Left cardiac atrium (tissue), 4 donors: ENCODE data around the gene IRX2. TPM values are rescaled to one million over a fixed set of nuclear protein-coding genes. Genes with fewer than 3 reads are reported as not detected.

Experiments
- ATAC-seq, 2 donors: fragments of 200-7000 bp; cut with Tn5 transposase; one replicate each; pipeline ENCODE4 v1.9.1; 2020; ENCODE audit warnings: mild to moderate bottlenecking in 2 of 2, moderate library complexity in 2 of 2
- DNase-seq: peaks from one replicate; pipeline ENCODE4 v3.0.0-alpha.2; 2020
- intact Hi-C, 2 donors: fragments of 100-400 bp; cut with DNase I; formaldehyde crosslinking; loops; one replicate each; pipeline versions ENCODE4 v1.14.1 to v1.15.1; 2022 to 2023
- total RNA-seq, 2 donors: library from RNA; stranded (reverse); fragmentation: NEBNext Ultra II Directional; extraction: Animal tissue kit (Norgen Biotek cat#: 25700); gene quantifications; one replicate each; pipeline ENCODE4 v1.2.1, GENCODE V29; 2021
- donor health status: DM: no; HTN: yes; CAD: no.
- donor health status: DM: no; HTN: yes; CAD: no; lungs with severe emphysema.
- donor health status: DM: yes; HTN: yes; CAD: no.
- donor health status: Dilated cardiomyopathy.

IRX2 gene
- total RNA-seq, 2 donors from 2014 or later, result 0.27 to 1.0 TPM

DNA sequence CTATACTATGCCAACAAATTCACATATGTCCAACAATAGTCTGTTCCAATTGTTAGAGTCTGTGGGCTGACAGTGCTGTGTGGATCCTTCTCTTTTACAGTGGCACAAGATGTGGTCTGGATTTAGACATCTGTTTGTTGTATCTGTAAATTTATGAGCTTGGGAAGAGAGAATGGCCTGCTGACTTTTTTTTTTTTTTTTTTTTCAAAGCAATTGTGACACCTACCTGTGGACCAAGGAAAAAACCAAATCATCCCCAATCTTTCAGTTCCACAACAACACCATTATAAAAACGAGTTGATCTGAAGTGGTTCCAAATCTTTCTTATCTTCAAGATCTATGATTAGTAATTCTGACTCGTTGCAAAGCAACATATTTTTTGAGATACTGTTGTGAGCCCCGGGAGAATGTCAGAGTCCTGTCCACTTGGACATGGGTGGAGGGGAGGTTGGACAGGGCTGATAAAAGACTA lies 4.9 kb downstream of the IRX2 start:
- intact Hi-C loops, result no loop called here
- ATAC-seq, result no peak
- no peak for DNase-seq

DNA sequence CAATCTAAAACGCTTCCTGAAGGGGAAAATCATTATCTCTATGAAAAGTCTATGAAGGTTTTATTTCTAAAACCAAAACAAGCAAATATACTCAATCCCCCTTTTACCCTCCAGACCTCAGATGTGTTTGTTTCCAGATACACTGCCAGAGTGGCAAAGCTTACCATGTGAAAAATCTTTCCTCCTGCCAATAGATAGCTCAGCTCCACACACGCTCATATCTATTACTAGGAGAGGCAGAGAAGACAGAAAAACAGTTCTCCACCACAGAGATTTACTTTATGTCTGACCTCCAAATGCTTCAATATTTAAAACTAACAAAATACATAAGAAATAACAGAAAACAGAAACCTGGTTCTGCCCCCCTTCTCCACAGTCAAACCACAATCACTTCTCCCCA lies 7.0 kb downstream of the IRX2 start:
- DNase-seq (no peak), ATAC-seq (no peak)
- intact Hi-C loops, result no loop called here

DNA sequence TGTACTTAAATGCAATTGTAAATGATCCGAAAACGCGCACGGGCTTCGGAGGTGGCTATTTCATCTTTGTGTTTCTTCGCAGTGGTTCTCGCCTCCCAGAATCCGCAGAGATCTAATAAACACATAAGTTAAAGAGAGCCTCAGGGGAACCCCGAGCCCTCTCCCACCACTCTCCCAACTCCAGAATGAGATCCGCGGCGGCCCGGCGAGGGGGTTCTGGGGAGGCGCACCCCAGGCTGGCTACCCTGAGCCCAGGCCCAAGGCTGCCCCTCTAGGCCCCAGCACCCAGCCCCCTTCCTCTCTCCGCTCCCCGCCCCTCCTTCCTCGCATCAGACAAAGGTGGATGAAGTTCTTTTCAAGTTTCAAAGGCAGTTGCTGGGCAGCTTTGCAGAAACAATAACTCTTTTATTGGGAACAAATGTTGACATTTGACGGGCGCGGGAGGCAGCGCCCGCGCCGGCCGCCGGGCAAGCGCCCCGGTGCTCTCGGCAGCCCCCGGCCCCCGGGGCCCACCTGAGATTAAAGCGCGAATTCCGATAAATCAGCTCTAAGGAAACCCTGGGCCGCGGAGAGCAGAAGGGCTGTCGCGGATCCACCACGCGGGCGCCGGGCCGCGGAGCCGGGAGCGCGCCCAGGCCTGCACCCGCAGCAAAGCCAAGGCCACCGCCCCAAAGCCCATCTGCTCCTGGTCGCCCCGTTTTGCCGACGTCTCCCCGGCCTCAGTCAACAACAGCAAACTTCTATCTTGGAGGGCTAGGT lies 8.4 kb downstream of the IRX2 start:
- no peak for DNase-seq
- intact Hi-C loops, result no loop called here

DNA sequence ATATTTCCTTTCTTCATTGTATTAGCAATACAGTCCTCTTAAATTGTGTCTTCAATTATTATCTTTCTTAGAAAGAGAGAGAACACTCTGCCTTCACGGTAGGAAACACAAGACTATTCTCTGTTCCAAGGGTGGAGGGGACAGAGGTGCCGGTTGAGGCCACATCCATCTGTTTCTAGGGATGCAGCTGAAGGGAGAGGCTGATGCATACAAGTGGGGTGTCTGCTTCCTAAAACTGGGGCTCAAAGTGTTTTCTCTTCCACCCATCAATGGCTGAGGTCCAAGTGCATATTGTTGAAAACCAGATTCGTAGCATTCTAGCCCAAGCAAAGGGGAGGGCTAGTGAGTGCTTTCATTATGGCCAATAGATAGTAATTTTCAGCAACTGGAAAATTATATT lies 9.5 kb downstream of the IRX2 start:
- DNase-seq, result no peak
- no peak for ATAC-seq
- intact Hi-C loops, result no loop called here

More for the DNA sequence above, 8.4 kb downstream of the IRX2 start:
- no peak for ATAC-seq

DNA sequence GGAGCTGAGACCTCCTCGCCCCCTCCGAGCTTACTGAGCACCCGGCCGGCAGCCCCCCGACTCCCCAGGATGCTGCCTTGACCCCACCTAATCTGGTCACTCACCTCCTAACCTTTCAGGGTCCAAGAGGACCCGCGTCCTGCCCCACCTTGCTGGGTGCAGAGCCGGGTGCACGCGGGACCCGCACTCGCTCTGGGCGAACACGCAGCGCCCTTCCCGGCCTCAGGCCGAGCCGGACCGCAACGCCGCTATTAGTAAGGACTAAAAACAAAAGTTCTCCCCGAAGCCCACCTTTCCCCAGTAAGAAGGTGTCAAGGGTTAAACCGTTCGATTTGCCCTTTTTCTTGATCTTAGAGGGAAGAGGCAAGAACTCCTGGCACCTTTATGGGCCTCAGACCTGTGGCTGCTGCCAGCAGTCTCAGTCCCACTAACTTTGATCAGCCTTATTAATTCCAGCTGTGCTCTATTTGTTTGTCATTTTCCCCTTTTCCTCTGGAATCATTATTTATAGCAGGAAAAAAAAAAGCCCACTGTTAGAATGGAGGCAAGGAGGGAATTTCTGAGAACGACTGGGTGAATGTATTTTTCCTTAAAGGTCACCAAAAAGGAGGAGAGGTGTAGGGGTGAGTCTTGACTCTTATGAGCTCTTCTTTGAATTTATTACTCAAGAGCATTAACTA lies 10.5 kb downstream of the IRX2 start:
- ATAC-seq, result no peak
- no peak for DNase-seq
- intact Hi-C loops, result no loop called here

DNA sequence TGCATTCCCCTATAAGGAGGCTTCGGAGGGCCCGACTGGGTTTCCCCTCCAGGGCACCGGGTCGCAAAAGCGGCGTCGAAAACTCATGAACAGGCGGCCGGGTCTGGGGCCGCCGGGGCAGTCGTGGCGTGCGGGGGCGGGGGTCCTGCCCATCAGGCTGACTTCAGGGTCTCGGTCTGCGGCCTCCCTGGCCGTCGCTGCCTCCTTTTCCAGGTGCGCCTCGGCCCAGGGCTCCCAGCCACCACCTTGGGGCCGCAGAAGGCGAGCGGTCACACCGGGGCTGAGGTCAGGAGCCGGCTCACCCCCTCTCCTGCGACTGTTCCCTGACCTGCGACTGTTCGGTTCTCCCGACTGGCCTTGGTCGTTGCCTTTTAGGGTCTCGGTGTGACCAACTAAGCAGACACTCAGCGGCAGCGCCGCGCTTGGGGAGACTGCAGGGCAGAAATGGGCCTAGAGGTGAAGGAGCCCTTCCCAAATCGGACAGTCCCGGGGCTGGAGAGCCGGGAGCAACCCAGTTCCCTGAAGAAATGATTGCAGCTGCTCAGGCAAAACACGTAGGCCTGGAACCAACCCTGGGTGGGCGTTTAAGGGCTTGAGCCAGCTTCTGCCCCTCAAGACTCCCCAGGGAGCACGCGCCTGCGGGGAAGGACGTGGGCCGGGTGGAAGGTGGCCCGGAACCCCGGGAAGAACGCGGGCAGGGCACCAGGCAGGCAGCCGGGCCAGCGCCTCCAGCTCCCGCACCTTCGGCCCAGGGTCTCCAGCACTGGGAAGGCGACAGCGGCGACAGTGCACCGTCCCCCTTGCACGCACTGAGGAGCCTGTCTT lies 11.2 kb downstream of the IRX2 start:
- intact Hi-C loops, result no loop called here

DNA sequence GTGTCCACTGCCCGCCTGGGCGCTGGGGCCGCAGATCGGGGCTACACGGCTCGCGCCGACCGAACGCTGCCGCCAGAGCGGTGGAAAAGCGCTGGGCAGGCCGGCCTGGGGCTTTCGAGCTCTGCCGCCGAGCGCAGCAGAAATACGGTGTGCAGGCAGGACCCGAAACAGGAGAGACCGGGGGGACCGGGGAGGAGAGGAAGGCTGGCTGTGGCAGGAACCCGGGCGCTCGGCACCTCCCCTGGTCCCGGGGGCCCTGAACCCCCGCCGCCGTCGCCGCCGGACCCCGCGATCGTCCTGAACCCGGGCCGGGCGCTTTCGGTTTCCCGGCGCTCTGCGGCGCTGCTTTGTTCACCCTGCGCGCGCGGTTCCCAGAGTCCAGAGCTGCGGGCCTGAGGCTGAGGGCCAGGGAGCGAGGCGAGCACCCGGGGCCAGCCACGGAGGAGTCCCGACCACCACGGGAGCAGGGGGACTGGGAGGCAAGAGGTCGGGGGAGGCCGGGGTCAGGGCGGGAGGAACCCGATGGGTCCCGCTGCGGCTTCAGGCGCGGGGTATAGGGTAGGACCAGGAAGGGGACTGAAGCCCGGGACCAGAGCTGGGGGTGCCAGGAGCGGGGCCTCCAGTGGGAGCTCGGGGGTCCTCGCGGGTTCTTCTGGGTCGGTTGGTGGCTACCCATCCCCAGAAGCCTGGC lies 12.0 kb downstream of the IRX2 start:
- intact Hi-C loops, result no loop called here
- ATAC-seq (peak; percentile 25 to 50), DNase-seq (no peak)

More for the DNA sequence above, 11.2 kb downstream of the IRX2 start:
- no peak for DNase-seq
- ATAC-seq, result no peak

DNA sequence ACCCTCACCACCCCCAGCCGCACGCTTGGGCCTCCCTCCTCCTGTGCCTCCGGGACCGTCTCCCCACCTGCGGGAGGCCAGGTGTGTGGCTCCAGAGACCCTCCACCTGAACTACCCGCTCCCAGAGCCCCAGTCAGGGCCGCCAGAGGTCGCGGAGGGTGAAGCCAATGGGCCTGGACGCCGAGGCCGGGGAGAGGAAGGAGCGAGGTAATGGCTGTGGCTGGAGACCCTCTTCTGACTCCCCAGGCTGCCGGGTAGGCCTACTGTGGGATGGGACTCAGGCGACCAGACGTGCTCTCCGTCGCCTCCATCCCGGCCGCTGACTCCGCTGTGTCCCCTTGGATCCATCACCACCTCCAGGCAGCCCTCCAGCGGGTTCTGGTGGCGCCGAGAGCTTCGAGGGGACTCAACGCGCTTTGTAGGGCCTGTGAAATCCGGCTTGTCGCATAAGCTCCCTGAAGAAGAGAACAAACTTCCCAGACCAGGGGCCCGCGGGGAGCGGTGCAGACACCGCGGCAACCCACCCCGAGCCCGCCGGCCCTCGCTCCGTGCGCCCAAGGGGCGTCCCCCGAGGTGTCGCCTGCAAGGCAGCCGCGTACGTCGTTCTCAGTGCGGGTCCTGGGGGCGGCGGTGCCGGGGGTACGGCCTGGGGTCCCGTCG lies 12.6 kb downstream of the IRX2 start:
- DNase-seq, result no peak
- intact Hi-C loops, result no loop called here
- ATAC-seq, result no peak

DNA sequence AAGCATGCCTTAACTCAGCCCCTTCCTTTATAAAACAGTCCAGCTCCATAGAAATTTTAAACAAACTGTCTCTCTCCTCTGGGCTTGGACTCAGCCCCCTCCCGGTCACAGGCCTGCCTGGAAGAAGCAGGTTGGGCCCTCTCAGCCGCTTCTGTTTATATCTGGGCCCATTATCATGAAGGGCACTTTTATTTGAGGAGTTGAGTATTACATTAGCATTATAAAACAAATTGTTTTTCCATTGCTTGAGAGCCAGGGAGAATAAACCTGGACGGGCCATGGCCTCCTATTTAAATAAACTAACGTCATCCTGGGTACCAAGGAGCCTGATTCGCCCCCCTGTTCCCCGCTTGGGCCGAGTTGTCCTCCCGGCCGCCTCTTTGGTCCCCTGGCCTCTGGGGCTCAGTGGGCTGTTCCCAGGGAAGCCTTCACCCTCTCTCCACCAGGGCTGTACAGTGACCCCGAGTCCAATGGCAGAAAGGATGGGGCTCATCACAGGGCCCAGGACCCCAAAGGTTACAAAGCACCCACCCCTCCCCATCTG lies 13.2 kb downstream of the IRX2 start:
- no peak for DNase-seq
- intact Hi-C loops, result no loop called here

DNA sequence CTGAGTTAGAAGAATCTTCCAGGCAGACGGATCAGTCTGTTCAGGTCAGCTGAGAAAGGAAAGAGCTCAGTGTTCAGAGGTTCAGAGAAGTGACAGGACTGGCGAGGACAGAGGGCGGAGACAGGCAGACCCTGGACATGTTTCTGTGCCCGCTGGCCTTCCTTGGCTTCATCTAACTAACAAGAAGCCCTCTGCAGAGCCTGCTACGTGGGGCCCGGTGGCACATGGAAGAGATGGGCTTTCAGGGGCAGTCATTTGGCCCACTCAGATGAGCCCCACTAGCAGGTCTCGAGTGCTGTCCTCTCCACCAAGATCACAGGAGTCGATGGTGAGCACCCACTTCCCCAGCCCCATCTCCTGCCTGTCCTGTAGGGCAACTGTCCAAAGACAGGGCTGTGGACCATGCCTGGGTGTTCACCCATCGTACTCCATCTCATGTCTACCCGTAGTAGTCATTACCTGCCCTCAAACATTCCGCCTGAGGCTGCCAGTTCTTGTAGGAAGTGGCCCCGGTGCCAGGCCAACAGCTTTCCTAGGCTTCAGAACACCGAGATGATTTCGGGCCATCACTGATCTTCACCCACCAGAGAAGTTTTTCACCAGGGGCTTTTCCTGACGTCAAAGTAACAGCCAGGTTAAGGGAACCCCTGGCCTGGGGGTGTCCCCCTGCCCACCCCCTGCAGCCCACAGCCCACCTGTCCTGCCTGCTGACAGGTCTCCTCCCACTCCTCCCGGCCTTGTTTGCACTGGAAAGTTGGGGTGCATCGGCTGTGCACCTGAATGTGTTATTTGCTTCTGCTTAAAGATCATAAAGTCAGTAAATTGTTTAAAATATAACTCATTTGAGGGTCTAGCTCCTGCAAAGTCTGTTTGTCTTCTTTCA lies 14.0 kb downstream of the IRX2 start:
- no peak for DNase-seq
- intact Hi-C loops, result no loop called here
- no peak for ATAC-seq

More for the DNA sequence above, 13.2 kb downstream of the IRX2 start:
- ATAC-seq, result no peak

DNA sequence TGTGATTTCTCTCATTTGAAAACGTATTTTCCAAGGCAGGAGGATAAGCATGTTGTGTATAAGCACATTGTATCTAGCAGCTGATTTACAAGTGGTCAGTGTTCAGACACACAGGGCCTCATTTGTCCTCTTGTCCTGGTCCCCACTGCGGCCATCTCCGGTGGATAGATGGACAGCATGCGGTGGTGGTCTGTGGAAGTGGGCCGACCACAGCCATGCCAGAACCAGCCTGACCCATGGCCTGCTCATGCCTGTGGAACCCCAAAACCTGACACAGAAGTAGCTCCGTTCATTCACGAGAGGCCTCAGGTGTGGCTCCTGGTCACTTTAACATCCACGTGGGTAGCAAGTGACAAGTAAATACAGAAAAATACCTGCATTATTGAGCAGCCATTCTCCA lies 14.6 kb downstream of the IRX2 start:
- intact Hi-C loops, result no loop called here
- DNase-seq (no peak), ATAC-seq (no peak)

DNA sequence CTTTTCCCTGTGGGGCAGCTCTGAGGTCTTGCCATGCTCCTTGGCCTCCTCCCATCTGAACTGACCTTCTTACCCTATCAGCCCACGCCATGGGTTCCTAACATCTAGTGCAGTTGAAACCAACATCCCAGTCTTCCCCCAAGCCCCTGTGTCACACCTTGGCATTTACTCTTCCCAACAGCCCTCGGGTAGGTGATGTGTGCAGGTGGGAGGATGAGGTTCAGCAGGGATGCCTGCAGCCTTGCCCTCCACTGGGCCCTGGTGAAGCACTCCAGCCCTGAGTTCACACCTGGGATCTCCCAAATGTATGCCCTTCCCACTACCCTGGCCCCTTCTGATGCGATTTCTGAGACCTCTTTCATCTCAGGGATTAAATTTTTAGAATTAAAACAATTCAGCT lies 15.5 kb downstream of the IRX2 start:
- DNase-seq (no peak), ATAC-seq (no peak)
- intact Hi-C loops, result no loop called here

DNA sequence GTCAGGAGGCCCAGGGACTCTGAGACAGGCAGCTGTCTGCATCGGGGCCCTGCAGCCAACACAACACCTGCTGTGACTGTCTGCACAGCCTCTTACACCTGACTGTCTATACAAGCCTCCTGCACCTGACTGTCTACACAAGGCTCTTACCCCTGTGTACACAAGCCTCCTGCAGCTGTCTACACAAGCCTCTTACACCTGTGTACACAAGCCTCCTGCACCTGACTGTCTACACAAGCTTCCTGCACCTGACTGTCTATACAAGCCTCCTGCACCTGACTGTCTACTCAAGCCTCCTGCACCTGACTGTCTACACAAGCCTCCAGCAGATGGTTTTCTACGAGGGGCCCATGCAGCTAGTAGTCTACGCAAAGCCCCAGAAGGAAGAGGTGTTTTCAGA lies 18.6 kb downstream of the IRX2 start:
- intact Hi-C loops, result no loop called here
- ATAC-seq (no peak), DNase-seq (no peak)

DNA sequence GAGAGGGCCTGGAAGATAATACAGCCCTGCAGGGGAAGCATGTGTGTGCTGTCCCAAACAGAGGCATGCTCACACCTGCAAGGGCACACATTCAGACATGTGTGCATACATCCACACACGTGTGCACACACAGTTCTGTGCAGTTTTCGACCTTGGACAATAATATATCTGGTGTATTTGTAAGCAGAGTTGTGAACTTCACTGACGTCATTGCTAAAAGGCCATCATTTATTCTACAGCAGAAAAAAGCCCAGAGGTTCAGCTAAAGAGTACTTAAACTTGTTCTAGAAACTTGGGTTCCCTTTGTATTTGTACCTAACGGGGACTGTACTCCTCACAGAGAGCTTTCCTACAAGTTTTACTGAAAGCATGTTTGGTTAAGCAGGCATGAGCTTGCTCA lies 19.5 kb downstream of the IRX2 start:
- ATAC-seq, result no peak
- intact Hi-C loops, result no loop called here
- no peak for DNase-seq

DNA sequence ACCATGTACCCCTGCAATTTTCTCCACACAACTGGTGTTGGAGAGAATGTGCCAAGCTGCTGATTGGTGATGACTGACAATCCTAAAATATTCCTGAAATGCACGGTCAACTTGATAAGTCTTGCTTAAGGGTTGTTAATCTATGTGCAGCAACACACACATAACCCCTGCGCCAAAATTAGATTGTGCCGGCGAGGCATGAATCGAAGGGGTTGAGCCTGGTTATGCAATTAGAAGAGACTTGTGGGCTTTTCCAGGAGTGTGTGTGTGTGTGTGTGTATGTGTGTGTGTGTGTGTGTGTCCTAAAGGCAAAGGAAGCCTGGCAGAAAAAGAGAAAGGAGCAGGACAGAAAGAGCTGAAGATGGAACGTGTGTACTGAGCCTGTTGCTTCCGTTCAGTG lies 22.3 kb downstream of the IRX2 start:
- DNase-seq (no peak), ATAC-seq (no peak)
- intact Hi-C loops, result no loop called here

DNA sequence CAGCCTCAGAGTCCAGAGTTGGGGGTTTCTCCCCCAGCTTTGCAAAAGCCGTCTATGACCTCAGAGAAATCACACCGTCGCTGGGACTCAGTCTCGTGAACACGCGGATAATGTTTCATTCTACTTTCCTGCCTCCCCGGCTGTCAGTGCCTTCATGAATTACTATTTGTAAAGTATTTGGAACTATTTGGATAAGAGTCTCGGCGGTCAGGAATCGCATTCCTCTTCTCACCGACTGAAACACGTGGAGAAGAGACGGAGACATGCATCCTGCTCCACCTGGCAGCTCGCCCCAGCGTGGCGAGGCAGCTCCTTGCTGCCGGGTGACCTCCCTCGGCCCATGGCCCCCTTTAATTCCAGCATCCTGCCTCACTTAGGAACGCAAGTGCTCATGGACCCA lies 23.9 kb downstream of the IRX2 start:
- DNase-seq (no peak), ATAC-seq (no peak)
- intact Hi-C loops, result no loop called here

DNA sequence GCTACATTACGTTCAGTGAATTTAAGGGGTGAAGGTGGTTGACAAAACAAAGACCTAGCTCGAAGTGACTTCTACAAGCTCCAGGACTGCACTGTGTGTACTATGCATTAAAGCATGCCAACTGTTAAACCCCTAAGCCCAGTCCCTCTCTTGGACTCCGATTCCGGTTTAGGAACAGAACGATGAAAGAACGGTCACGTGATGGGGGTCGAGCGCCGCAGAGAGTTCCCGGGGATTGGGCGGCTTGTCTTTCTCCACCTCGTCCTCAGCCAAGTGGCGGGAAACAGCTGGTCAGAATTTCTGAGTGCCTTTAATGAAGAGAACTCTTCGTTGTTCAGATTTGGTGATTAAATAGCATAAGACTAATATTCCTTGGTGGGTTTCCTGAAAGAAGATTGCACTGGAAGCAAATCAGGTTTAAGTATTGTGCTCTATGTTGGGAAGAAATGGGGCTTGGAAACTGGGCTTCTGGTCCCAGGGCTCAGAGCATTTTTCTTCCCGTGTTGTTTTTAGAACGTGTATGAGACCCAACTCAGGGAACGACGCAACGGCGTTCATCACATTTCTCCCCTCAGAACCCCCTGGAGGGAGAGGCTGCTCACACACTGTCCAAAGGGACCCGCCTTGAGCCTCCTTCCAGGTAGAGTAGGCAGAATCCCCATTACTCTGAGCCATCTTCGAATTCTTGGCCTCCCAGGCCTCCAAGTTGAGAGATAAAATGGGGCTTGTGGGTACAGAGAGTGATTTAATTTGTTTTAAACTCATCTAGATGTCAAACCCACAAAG lies 25.3 kb downstream of the IRX2 start:
- DNase-seq (no peak), ATAC-seq (no peak)
- intact Hi-C loops, result no loop called here
